MM.1S (cell line): ENCODE measurements around the gene RUBCN.

ENCODE experiments used
- DNase-seq: peaks from one replicate; pipeline ENCODE4 v3.0.0-alpha.2; 2015
- H2AFZ ChIP-seq: fragments of 300-600 bp; sonication (generic); 2 replicates; pipeline ENCODE4 v1.6.0; 2016; ENCODE audit warnings: antibody characterized with exemption, low read length
- H3F3A ChIP-seq: fragments of 300-600 bp; sonication (generic); 2 replicates; pipeline ENCODE4 v1.6.1; 2016; ENCODE audit warnings: mild to moderate bottlenecking, antibody characterized with exemption, low read length, moderate library complexity, mixed read lengths; ENCODE audit not compliant: insufficient read depth
- H3K27ac ChIP-seq: fragments of 300-600 bp; sonication (generic); 2 replicates; pipeline ENCODE4 v1.5.1; 2016; ENCODE audit warnings: mild to moderate bottlenecking, low read length
- H3K27me3 ChIP-seq: fragments of 300-600 bp; sonication (generic); replicated peaks from 2 replicates; pipeline ENCODE4 v1.6.0; 2016; ENCODE audit warnings: low read length; ENCODE audit not compliant: insufficient read depth
- H3K36me3 ChIP-seq: fragments of 300-600 bp; sonication (generic); replicated peaks from 2 replicates; pipeline ENCODE4 v1.6.1; 2016; ENCODE audit warnings: mild to moderate bottlenecking, low read length, mixed read lengths; ENCODE audit not compliant: insufficient read depth
- H3K4me1 ChIP-seq: fragments of 300-600 bp; sonication (generic); 2 replicates; pipeline ENCODE4 v1.6.1; 2016; ENCODE audit warnings: low read length, mixed read lengths
- H3K4me2 ChIP-seq: fragments of 300-600 bp; sonication (generic); 2 replicates; pipeline ENCODE4 v1.6.0; 2016; ENCODE audit warnings: low read depth, low read length
- H3K4me3 ChIP-seq: fragments of 300-600 bp; sonication (generic); 2 replicates; pipeline ENCODE4 v1.5.1; 2016; ENCODE audit warnings: low read length, mixed read lengths
- H3K79me2 ChIP-seq: fragments of 300-600 bp; sonication (generic); 2 replicates; pipeline ENCODE4 v1.6.1; 2016; ENCODE audit warnings: mixed run types, low read length, mixed read lengths
- H3K9ac ChIP-seq: fragments of 300-600 bp; sonication (generic); 2 replicates; pipeline ENCODE4 v1.6.1; 2016; ENCODE audit warnings: low read length, mixed read lengths
- H3K9me2 ChIP-seq: fragments of 300-600 bp; sonication (generic); replicated peaks from 2 replicates; pipeline ENCODE4 v1.6.1; 2016; ENCODE audit warnings: mild to moderate bottlenecking, low read length, mixed read lengths; ENCODE audit not compliant: insufficient read depth
- H3K9me3 ChIP-seq: fragments of 300-600 bp; sonication (generic); replicated peaks from 2 replicates; pipeline ENCODE4 v1.6.1; 2016; ENCODE audit warnings: mild to moderate bottlenecking, low read length, mixed read lengths; ENCODE audit not compliant: insufficient read depth
- H4K20me1 ChIP-seq: fragments of 300-600 bp; sonication (generic); 2 replicates; pipeline ENCODE4 v1.6.1; 2016; ENCODE audit warnings: mild to moderate bottlenecking, low read length, moderate library complexity, mixed read lengths; ENCODE audit not compliant: insufficient read depth
- CTCF ChIP-seq: fragments of 300-600 bp; sonication (generic); IDR thresholded peaks from 2 replicates; pipeline ENCODE4 v1.5.1; 2016; ENCODE audit warnings: antibody characterized with exemption, low read length, mixed read lengths
- EZH2 ChIP-seq: fragments of 300-600 bp; sonication (generic); optimal IDR thresholded peaks from 2 replicates; pipeline ENCODE3; 2017; ENCODE audit warnings: low read depth, mild to moderate bottlenecking, antibody characterized with exemption, low read length, mixed read lengths
- EZH2phosphoT487 ChIP-seq: fragments of 300-600 bp; sonication (generic); IDR thresholded peaks from 2 replicates; pipeline ENCODE4 v1.6.1; 2018; ENCODE audit warnings: antibody characterized with exemption, low read length

The RUBCN gene

GRCh38 chr3:197737319-197737649 lies 580 bp upstream of the RUBCN start:
- peak overlapping the region; percentile 100 for H3K9ac ChIP-seq
- no peak for TF ChIP-seq EZH2phosphoT487
- no peak for TF ChIP-seq CTCF
- TF ChIP-seq EZH2: no peak
- peaks cover 35% of the 10 kb centered on the region for H3K79me2 ChIP-seq
- H2AFZ ChIP-seq: peak overlapping the region; percentile 92
- peak overlapping the region; percentile 92 for H3K4me2 ChIP-seq
- H3K27ac ChIP-seq: peak overlapping the region; percentile 95
- peaks cover 35% of the 10 kb centered on the region for H3K4me1 ChIP-seq
- peaks cover 3% of the 10 kb centered on the region; the same call in 1 of the 2 replicates for H3K36me3 ChIP-seq
- no peak for DNase-seq
- peaks cover 3% of the 10 kb centered on the region; the same call in 1 of the 2 replicates for H4K20me1 ChIP-seq
- H3F3A ChIP-seq: peaks cover 35% of the 10 kb centered on the region
- no peaks in the 10 kb centered on the region for H3K9me2 ChIP-seq
- H3K9me3 ChIP-seq: no peaks in the 10 kb centered on the region
- no peaks in the 10 kb centered on the region for H3K27me3 ChIP-seq
- H3K4me3 ChIP-seq: peak overlapping the region; percentile 94

GRCh38 chr3:197736010-197736490 lies 654 bp downstream of the RUBCN start:
- no peaks in the 10 kb centered on the region for H3K9me3 ChIP-seq
- H3K4me2 ChIP-seq: peak overlapping the region; percentile 85
- H4K20me1 ChIP-seq: peaks cover 3% of the 10 kb centered on the region; the same call in 1 of the 2 replicates
- H3K79me2 ChIP-seq: peaks cover 43% of the 10 kb centered on the region
- peaks cover 35% of the 10 kb centered on the region for H3F3A ChIP-seq
- DNase-seq: peak; percentile 57
- H3K27me3 ChIP-seq: no peaks in the 10 kb centered on the region
- H3K9ac ChIP-seq: peak overlapping the region; percentile 100
- H3K4me3 ChIP-seq: peak overlapping the region; percentile 94
- TF ChIP-seq EZH2phosphoT487 (no peak), EZH2 (no peak), CTCF (no peak)
- peaks cover 3% of the 10 kb centered on the region; the same call in 1 of the 2 replicates for H3K36me3 ChIP-seq
- no peaks in the 10 kb centered on the region for H3K9me2 ChIP-seq
- peak overlapping the region; percentile 40; the same call in 1 of the 2 replicates for H2AFZ ChIP-seq
- H3K27ac ChIP-seq: peak overlapping the region; percentile 95
- peaks cover 40% of the 10 kb centered on the region for H3K4me1 ChIP-seq

- DNase-seq: peak; percentile 93
- Histone ChIP-seq H3F3A (peaks cover 37% of the 10 kb centered on the region), H3K4me2 (peak overlapping the region; percentile 85), H3K9me2 (no peaks in the 10 kb centered on the region), H3K9me3 (no peaks in the 10 kb centered on the region), H3K79me2 (peaks cover 50% of the 10 kb centered on the region), H3K27ac (peak overlapping the region; percentile 95), H2AFZ (no peak overlapping the region), H3K4me3 (peak overlapping the region; percentile 48), H3K4me1 (peaks cover 47% of the 10 kb centered on the region), H3K27me3 (no peaks in the 10 kb centered on the region), H4K20me1 (peaks cover 3% of the 10 kb centered on the region; the same call in 1 of the 2 replicates), H3K36me3 (peaks cover 3% of the 10 kb centered on the region; the same call in 1 of the 2 replicates), H3K9ac (peak overlapping the region; percentile 100)
- TF ChIP-seq EZH2phosphoT487 (no peak), EZH2 (no peak), CTCF (no peak)
These were observed 1.9 kb downstream of the RUBCN start for GRCh38 chr3:197734667-197735318.
